Suprapubic skin (tissue), 3 donors: ENCODE results near the gene SYNM.

Experiments
- POLR2AphosphoS5 ChIP-seq, 3 donors: sonication (generic); formaldehyde crosslinking; IDR thresholded peaks; one replicate each; pipeline ENCODE4 v1.6.1; 2017; ENCODE audit warnings: antibody characterized with exemption in 3 of 3
- TF ChIP-seq, protein P1 (sequence below), 2 donors: fragments of 200-600 bp in 1 of 2; fragments of 450-650 bp in 1 of 2; sonication (generic) in 1 of 2; IDR thresholded peaks; one replicate each; pipeline ENCODE4 v1.5.1; 2016 to 2019; ENCODE audit warnings: antibody characterized with exemption in 2 of 2, mild to moderate bottlenecking in 1 of 2, moderate library complexity in 1 of 2

DNA sequence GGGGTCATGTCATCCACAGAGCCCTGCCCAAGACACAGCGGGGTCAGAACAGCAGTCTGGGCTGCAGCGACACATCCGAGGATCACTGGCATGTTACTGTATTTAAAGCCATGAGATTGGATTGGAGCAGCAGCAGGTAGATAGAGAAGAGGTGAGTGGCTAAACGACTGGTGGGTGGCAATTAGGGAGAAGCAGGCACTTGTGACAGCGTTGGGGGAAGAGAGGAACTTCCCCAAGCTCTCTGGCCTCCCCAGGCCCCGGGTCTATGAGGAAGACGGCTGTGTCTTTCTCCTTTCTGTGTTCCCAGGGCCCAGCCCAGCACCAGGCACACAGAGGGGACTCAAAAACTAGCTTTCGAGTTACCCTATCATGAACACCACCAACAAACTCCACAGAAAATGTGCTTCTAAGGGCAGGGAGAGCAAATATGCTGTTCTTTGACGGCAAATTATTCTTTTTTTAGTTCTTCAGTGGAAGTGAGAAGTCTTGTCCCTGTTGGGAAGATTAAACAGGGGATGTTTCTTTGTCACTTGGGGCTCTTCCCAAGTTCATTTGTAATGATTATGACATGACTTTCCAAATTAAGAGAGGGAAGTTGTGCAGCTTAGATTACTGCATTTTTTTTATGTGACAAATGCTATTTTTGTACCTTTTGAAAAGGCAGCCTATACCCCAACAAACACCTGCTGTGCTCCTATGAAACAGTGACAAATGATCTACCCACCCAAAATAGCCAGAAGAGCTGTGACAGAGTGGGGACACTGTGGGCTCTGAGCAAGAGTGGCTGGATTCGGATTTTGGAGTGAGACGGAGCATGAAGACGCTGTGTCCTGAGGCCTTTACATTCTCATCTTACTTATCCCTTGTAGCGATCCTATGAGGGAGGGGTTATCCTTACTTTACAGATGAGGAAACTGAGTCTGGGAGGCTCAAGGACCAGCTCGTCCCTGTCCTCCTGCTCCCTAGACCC, 7.2 kb upstream of the SYNM start:
- TF ChIP-seq POLR2AphosphoS5 (IDR thresholded peaks at IDR 0.05): no peak
- TF ChIP-seq, protein P1, sequence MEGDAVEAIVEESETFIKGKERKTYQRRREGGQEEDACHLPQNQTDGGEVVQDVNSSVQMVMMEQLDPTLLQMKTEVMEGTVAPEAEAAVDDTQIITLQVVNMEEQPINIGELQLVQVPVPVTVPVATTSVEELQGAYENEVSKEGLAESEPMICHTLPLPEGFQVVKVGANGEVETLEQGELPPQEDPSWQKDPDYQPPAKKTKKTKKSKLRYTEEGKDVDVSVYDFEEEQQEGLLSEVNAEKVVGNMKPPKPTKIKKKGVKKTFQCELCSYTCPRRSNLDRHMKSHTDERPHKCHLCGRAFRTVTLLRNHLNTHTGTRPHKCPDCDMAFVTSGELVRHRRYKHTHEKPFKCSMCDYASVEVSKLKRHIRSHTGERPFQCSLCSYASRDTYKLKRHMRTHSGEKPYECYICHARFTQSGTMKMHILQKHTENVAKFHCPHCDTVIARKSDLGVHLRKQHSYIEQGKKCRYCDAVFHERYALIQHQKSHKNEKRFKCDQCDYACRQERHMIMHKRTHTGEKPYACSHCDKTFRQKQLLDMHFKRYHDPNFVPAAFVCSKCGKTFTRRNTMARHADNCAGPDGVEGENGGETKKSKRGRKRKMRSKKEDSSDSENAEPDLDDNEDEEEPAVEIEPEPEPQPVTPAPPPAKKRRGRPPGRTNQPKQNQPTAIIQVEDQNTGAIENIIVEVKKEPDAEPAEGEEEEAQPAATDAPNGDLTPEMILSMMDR (IDR thresholded peaks at IDR 0.05): no peak
